HUDEP-2 (cell line): ENCODE data around the gene ZNF324B.

Experiments used
- DNase-seq, 76 experiments: peaks; one replicate each; lab custom pipeline; 2025; ENCODE audit not compliant: unreplicated experiment in 76 of 76; lab: John Stamatoyannopoulos, UW

ZNF324B gene

DNA sequence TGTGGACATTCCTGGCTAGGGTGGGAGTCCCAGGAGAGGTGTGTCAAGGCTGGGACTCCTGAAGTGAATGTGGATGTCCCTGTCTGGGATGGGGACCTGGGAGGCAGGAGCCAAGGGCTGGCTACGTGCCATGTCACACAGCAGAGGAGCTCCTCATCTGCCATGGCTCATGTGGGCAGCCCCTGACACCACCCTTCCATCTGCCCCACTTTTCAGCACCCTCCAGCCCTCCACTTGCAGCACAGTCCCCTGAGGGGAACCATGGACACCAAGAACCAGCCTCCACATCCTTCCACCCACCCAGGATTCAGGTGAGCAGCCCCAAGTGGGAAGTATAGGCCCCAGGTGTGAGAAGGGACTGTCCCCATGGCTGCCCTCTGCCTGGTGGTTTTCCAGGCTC lies 26.4 kb downstream of the ZNF324B start:
- no peak for DNase-seq

DNA sequence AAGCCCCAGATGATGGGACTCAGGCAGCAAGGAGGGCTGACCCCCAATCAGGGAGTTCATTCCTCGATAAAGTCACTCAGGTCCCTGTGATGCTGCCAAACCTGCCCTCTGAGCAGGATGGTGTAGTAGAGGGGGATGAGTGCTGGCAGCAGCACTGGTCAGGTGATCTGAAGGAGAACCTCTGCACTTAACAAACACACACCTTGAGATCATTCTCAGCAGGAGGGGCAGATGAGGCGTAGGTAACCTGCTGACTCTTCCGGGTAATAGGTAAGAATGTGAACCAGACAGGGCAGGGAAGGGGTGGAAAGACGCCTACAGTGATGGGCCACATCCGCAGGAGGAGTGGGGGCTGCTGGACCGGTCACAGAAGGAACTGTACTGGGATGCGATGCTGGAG lies 27.9 kb downstream of the ZNF324B start:
- no peak for DNase-seq

DNA sequence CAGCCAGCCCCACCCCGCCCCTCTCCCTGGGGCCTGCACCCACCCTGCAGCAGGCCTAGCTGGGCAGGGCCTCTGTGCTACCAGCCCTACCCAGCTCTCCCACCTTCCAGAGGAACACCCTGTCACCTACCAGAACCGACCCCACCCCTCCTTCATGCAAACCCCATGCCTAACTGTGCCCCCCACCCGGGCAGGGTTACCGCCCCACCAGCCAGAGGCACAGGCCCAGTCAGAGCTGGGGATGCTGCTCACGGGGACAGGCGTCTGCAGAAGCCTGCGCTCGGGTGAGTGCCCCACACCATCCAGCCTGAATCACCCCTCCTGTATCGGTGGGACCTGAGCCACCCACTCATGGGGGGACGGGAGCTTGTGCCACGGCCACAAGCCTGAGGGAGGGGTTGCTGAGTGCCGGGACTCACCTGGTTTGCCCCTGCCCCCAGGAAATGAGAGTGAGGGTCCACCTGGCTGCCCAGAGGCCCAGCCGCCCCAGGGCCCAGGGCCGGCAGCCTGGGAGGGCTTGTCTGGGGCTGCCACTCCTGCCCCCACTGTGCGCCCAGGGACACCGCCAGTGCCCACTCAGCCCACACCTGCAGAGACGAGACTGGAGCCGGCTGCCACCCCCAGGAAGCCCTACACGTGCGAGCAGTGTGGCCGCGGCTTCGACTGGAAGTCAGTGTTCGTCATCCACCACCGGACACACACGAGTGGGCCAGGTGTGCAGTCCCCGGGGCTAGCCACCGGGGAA lies 28.5 kb downstream of the ZNF324B start:
- DNase-seq = no peak

DNA sequence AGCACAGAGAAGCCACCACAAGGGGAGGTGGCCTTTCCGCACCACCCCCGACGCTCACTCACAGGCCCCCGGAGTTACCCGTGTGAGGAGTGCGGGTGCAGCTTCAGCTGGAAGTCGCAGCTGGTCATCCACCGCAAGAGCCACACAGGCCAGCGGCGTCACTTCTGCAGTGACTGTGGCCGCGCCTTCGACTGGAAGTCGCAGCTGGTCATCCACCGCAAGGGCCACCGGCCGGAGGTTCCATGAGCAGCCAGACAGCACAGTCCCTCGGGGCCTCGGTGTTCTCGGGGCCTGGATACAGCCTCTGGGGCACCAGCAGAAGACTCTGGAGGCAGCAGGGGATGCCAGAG lies 29.0 kb downstream of the ZNF324B start:
- DNase-seq = no peak

DNA sequence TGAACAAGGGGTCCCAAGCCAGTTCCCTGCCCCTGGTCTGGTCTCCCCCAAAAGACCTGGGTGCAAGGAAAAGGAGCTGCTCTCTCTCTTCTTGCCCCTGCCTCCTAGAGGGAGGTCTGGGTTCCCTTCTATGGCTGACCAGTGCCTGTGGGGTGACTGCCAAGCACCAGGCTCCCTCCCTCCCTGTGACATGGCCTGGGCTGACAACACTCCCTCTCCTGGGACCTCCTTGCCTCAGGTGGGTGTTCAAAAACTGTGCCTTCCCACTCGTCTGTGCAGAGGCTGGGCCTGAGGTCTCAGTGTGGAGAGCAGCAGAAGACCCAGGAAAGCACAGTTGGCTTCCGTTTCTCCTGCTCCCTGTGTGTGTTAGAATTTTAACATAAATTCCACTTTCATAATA lies 29.4 kb downstream of the ZNF324B start:
- DNase-seq = no peak

DNA sequence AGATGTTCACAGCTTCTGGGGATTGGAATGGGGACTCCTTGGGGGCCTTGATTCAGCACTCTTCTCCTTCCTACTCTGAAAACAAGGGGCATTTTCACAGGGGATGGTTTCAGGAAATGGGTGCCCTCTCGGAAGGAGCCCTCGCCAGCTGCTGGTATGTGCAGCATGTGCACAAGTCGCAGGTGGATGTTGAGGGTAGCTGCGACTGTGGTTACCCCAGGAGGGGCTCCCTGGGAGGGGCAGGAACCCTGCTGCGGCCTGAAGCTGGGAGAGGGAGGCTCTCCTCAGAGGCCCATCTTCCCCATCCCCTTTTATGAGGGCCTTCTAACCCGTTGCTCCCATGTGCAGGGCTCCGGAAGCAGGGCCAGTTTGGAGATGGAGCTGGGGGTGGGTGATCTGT lies 30.9 kb downstream of the ZNF324B start:
- no peak for DNase-seq

DNA sequence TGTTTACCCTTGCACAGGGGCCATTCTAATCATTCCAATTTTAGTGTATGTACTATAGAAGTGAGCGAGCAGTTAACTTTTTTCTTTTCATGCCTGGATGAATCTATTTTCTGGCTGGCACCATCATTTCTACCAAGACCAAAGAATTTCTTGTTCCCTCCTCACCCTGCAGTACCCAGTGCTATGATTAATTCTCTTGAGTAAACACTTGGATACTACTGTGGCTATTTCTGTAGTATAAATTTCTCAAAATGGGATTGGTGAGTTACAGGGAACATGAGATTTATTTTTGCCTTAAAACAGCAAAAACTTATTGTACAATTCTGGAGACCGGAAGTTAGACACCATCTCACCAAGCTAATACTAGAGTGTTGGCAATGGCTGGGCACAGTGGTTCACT lies 32.4 kb downstream of the ZNF324B start:
- no peak for DNase-seq

DNA sequence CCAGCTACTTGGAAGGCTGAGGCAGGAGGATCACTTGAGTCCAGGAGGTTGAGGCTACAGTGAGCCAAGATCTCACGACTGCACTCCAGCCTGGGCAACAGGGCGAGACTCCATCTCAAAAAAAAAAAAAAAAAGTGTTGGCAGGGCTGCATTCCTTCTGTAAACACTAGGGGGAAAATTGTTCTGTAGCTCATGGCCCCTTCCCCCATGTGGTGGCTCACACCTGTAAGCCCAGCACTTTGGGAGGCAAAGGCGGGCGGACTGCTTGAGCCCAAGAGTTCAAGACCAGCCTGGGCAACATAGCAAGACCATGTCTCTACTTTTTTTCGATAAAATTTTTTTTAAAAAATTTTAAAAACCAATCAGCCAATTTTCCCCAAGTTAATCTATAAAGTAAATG lies 32.9 kb downstream of the ZNF324B start:
- DNase-seq = peak in 4 of 76 experiments; percentile 11 to 29 (median 16)

DNA sequence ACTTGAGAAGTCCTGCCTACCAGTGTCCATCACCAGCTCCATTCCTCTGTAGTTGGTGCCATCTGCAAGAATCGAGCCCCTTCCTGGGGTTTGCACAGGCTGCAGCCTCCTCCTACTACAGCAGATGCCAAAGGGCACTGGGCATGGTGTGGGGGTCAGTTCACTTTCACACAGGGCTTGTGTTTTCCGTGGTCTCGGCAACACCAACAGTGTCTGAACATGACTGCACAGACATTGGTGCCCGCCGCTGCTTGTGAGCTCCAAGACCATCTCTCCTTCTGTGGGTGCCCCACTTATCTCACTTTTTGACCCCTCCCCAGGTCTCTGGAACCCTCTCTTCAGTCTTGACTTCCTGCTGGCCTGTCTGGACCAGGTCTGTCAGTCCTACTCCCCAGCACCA lies 40.0 kb downstream of the ZNF324B start:
- DNase-seq = no peak

DNA sequence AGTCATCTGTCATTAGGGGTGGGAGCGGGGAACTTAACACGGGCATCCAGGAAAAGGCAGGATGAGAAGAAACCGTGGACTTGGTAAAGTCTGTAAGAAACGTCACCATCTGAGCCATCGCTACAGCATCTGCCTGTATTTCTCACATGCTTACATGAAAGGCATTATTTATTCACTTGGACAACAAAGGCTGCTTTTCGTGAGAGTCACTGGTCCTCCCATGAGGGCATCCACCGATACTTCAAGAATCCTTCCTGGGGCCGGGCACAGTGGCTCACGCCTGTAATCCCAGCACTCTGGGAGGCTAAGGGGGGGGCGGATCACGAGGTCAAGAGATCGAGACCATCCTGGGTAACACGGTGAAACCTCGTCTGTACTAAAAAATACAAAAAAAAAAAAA lies 40.8 kb downstream of the ZNF324B start:
- DNase-seq = no peak

DNA sequence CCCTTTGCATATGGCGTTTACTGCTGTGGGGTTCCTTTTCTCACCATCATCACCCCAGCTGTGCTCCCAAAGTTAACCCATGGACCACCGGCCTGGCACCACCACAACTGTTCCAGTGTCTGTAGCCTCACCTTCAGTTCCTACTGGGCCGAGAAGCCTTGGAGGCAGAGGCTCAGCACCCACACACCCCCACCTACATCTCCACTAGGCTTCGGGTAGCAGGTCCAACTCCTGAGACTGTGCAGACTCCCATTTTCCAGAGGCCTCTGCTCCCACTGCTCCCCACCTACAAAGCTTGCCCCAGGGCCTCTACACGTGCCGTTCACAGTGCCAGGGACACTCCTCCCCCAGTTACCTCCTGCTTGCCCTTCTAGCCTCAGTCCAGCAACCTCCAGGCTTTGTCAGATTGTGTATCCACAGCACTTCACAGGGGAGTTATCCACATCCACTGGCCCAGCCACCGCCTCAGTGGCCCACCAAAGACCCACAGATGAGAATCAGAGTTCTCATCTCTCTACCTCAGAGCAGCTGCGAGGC lies 46.3 kb downstream of the ZNF324B start:
- DNase-seq = no peak

DNA sequence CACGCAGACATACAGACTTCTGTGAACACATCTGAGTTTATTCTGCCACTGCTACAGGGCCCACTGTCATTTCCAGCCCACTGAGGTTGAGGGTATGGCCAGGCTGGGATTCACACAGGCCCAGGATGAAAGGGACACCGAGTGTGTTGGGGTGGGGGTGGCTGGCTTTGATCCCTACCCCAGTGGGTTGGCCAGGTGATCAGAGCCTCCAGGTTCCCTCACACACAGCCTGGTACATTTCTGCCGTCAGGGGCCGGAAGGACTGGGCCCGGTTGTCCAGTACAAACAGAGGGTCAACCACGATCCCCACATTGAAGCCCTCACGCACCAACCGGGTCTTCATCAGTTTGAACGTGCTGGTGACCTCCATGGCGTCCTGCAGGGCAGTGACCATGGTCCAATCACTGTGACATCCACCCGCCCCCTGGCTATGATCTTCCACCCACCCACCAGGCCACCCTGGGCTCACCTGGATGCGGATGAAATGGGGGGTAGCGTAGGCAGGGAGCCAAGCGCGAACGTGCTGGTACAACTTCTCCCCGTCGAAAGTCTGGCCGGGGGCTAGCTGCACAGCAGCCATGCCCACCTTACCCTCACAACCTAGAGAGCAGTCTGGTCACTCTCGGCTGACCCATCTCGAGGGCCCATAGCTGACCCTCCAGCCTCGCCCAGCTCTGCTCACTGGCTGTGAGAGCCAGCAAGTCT lies 47.0 kb downstream of the ZNF324B start:
- no peak for DNase-seq

DNA sequence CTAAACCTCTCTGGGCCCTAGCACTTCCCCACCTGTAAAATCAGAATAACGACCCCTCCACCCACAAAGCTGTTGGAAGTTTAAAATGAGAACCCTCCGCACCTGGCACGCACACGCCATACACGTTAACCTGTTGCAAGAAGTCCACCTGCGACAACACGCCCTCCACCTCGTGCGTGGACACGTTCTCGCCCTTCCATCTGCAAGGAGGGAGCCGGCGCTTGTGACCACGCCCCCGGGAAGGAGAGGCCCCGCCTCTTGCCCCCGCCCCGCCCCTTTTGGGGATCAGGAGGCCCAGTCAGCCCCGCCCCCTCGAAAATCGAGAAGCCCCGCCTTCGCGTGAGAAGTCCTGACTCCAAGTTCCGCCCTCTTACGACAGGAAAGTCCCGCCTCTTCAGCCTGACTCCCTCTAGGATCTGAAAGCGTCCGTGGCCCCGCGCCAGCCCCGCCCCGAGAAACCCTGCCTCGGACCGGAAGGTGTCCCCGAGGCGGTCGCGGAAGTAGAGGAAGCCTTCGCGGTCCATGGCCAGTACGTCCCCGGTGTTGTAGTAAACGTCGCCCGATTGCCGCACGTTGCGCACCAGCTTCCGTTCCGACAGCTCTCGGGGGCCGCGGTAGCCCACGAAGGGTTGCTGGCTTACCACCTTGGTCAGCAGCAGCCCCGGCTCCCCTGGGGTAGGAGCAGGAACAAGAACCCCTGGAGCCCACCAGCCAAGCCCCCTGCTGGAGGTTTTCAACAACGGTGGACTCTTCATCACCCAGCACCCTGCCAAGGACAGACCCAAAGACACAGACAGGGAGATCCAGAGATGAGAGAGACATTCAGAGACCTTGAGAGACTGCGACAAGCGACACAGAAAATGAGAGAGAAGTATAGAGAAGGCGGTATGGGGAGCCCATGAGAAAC lies 47.9 kb downstream of the ZNF324B start:
- peak; percentile 93 to 100 (median 100) for DNase-seq

DNA sequence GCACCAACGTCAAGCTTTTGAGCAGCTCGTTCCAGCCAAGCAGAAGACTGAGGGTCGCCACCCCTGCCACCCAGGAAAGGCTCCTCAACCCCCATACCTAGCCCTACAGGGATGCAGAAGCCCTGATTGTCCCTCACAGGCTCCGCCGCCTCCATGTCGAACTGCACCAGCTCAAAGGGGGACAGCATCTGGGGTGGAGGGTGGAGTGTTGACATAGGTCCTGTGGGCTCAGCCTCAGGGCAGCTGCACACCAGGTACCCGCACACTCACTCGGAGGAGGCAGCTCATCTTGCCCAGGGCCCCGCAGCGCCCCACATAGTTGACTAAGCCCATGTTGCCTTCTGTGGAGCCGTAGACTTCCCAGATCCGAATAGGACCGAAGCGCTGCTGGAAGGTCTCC lies 48.8 kb downstream of the ZNF324B start:
- DNase-seq = no peak
